ENCODE results near the gene IRAG1.

Gene IRAG1

DNA sequence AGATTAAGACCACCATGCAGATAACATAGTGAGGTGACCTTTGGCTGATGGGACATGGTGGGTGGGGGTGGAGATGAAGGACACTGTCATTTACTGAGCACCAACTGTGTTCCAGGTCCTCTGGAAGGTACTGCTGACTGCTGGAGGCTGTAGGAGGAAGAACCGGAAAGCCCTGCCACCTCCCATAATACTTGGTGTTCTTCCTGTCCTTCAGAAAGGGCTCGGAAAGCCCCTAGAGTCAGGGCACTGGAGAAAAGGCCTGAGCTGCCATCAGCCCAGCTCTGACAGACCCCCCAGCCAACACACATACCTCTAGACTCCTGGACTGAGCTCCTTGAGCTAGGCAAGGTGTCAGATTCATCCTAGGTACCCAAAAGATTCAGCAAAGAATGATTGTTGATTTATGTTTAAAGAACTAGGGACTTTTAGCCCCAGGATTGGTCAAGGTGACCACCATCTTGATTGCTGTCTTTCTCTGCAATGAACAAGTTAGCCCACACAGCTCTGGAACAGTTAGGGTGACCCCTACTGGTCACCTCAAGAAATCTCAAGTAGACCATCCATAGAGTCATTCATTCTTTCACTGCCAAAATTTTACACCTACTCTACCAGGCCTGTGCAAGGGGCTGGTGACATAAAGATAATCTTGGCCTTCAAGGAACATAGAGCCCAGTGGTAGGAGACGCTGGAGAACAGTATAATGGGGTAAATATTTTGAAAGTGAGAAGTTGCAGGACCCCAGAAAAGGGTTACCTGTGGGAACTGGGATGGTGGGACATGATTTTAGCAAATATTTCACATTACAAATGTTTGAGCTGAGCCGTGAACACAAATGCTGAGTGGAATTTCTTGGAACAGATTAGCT is 39.4 kb downstream of the IRAG1 start:
- peak; percentile 65 to 79 for DNase-seq
- TF ChIP-seq GATA1 (IDR thresholded peaks at IDR 0.05; ENCODE audit: low read depth, low read length) (no peak), POLR2A (IDR thresholded peaks at IDR 0.05; ENCODE audit: low read length) (no peak)

DNA sequence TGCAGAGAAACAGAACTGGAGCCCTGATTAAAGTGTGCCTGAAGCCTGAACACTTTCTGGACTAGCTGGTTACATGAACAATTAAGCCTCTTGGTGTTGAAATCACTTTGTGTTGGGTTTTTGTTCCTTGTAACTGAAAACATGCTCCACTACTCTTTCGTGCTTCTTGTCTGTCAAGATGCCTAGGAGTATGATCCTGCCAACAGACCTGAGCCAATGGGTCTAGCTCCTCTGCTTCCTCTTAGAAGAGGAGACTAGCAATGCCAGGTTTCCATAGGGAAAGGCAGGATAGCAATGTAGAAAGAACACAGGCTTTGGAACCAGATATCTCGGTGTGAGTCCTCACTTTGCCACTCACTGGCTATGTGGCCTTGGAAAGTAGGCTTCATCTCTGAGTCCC is 40.3 kb downstream of the IRAG1 start:
- DNase-seq: no peak
- TF ChIP-seq POLR2A (IDR thresholded peaks at IDR 0.05; ENCODE audit: low read length): no peak
- no peak for TF ChIP-seq GATA1 (IDR thresholded peaks at IDR 0.05; ENCODE audit: low read depth, low read length)

GRCh38 chr11:10651656-10652361 is 41.7 kb downstream of the IRAG1 start:
- DNase-seq: no peak
- no peak for TF ChIP-seq POLR2A (IDR thresholded peaks at IDR 0.05; ENCODE audit: low read length)
- TF ChIP-seq GATA1 (IDR thresholded peaks at IDR 0.05; ENCODE audit: low read depth, low read length): no peak

DNA sequence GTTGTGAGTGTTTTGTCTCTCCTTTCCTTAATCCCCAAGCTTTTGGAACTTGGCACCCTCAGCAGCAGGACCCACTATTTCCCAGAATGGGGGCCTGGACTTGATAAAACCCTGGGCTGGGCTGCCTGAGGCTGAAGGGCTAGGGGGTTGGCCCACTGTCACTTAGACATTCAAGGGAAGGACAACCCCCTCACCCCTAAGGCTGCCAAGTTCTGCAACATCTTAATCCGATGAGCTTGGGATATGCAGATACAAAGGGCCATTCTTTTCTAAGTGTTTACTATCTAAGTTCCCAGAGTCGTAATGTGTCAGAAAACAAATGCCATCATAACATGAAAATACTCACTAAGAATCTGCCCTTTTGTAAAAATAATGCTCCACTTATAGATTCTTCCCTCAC is 42.9 kb downstream of the IRAG1 start:
- no peak for DNase-seq
- no peak for TF ChIP-seq POLR2A (IDR thresholded peaks at IDR 0.05; ENCODE audit: low read length)
- TF ChIP-seq GATA1 (IDR thresholded peaks at IDR 0.05; ENCODE audit: low read depth, low read length): no peak

GRCh38 chr11:10650166-10650565 is 43.4 kb downstream of the IRAG1 start:
- no peak for TF ChIP-seq GATA1 (IDR thresholded peaks at IDR 0.05; ENCODE audit: low read depth, low read length)
- TF ChIP-seq POLR2A (IDR thresholded peaks at IDR 0.05; ENCODE audit: low read length): no peak
- no peak for DNase-seq

- DNase-seq: no peak
- no peak for TF ChIP-seq GATA1 (IDR thresholded peaks at IDR 0.05; ENCODE audit: low read depth, low read length)
- TF ChIP-seq POLR2A (IDR thresholded peaks at IDR 0.05; ENCODE audit: low read length): no peak
Observed at GRCh38 chr11:10648871-10649270, 44.7 kb downstream of the IRAG1 start.

- no peak for TF ChIP-seq POLR2A (IDR thresholded peaks at IDR 0.05; ENCODE audit: low read length)
- TF ChIP-seq GATA1 (IDR thresholded peaks at IDR 0.05; ENCODE audit: low read depth, low read length): no peak
- no peak for DNase-seq
Observed at GRCh38 chr11:10646681-10647355, 46.7 kb downstream of the IRAG1 start.

DNA sequence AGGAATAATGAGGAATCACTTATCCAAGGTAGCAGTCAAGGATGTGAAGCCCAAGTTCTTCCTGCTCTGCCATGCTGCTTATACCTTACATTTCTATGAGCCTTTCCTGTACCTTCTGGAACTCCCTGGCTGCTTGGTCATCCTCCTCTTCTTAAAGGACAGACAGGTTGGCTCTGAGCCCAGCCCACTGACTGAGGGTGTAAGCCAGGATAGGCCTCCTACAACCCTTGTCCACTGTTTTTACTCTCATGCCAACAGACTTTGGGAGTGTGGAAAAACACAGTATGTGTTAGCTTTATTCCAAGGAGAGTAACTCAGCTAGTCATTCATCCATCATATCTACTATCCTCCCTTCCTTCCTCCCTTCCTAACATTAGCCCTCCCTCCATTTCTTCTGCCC is 47.5 kb downstream of the IRAG1 start:
- TF ChIP-seq GATA1 (IDR thresholded peaks at IDR 0.05; ENCODE audit: low read depth, low read length): no peak
- no peak for TF ChIP-seq POLR2A (IDR thresholded peaks at IDR 0.05; ENCODE audit: low read length)
- peak in 1 of 2 experiments; percentile 19 for DNase-seq

GRCh38 chr11:10645212-10645795 is 48.3 kb downstream of the IRAG1 start:
- no peak for DNase-seq
- TF ChIP-seq POLR2A (IDR thresholded peaks at IDR 0.05; ENCODE audit: low read length): no peak
- no peak for TF ChIP-seq GATA1 (IDR thresholded peaks at IDR 0.05; ENCODE audit: low read depth, low read length)

All from erythroblast (primary cell).